HepG2 (cell line): ENCODE measurements around the gene ALG13.

Source experiments
- CBX5 ChIP-seq: sonication (generic); formaldehyde crosslinking; IDR thresholded peaks from 2 replicates; pipeline ENCODE4 v1.4.0; 2020; ENCODE audit warnings: missing genetic modification reagents, borderline replicate concordance
- CTCF ChIP-seq: sonication (generic); formaldehyde crosslinking; IDR thresholded peaks from 2 replicates; pipeline ENCODE4 v1.5.0; 2020; ENCODE audit warnings: mild to moderate bottlenecking, missing genetic modification reagents, moderate library complexity
- EHMT2 ChIP-seq: fragments of 200-600 bp; sonication (generic); IDR thresholded peaks from 2 replicates; pipeline ENCODE4 v1.7.0; 2017; ENCODE audit warnings: antibody characterized with exemption, low read depth, low read length, borderline replicate concordance
- FOXM1 ChIP-seq: sonication (generic); formaldehyde crosslinking; IDR thresholded peaks from 2 replicates; pipeline ENCODE4 v1.5.0; 2020; ENCODE audit warnings: missing genetic modification reagents
- MAX ChIP-seq: IDR thresholded peaks from 2 replicates; pipeline ENCODE4 v1.6.1; 2012; ENCODE audit warnings: inconsistent platforms
- SMAD3 ChIP-seq: sonication (generic); formaldehyde crosslinking; IDR thresholded peaks from 2 replicates; pipeline ENCODE4 v1.4.0; 2020; ENCODE audit warnings: missing genetic modification reagents
- SRY ChIP-seq: sonication (generic); formaldehyde crosslinking; IDR thresholded peaks from 2 replicates; pipeline ENCODE4 v1.8.0; 2022; ENCODE audit warnings: mild to moderate bottlenecking, missing genetic modification reagents
- ZFP41 ChIP-seq: sonication (generic); formaldehyde crosslinking; IDR thresholded peaks from 2 replicates; pipeline ENCODE4 v1.4.0; 2020; ENCODE audit warnings: mild to moderate bottlenecking, missing genetic modification reagents, borderline replicate concordance
- ZNF878 ChIP-seq: sonication (generic); formaldehyde crosslinking; IDR thresholded peaks from 2 replicates; pipeline ENCODE4 v1.8.1; 2023; ENCODE audit warnings: mild to moderate bottlenecking, missing genetic modification reagents, moderate library complexity
- TF ChIP-seq, protein P1 (sequence below): sonication (generic); formaldehyde crosslinking; IDR thresholded peaks from 2 replicates; pipeline ENCODE4 v1.5.1; 2020; ENCODE audit warnings: missing genetic modification reagents, mild to moderate bottlenecking, borderline replicate concordance
- TF ChIP-seq, protein P2 (sequence below): sonication (generic); formaldehyde crosslinking; IDR thresholded peaks from 2 replicates; pipeline ENCODE4 v1.8.0; 2022; ENCODE audit warnings: mild to moderate bottlenecking, missing genetic modification reagents, borderline replicate concordance
- TF ChIP-seq, protein P3 (sequence below), 2 experiments: sonication (generic) in 1 of 2; formaldehyde crosslinking in 1 of 2; IDR thresholded peaks; 2 replicates each; pipeline versions ENCODE4 v1.5.1 to v1.6.1; 2011 to 2020; ENCODE audit warnings: borderline replicate concordance in 1 of 2, low read depth in 1 of 2, low read length in 1 of 2, mild to moderate bottlenecking in 1 of 2, missing genetic modification reagents in 1 of 2, moderate library complexity in 1 of 2
- TF ChIP-seq, protein P4 (sequence below): sonication (generic); formaldehyde crosslinking; IDR thresholded peaks from 2 replicates; pipeline ENCODE4 v1.4.0; 2020; ENCODE audit warnings: missing genetic modification reagents, borderline replicate concordance
- TF ChIP-seq, protein P5 (sequence below): IDR thresholded peaks from 2 replicates; pipeline ENCODE4 v1.6.1; 2016; ENCODE audit warnings: low read depth, borderline replicate concordance

GRCh38 chrX:111719426-111720210 is 38.6 kb downstream of the ALG13 start:
- TF ChIP-seq, protein P1, sequence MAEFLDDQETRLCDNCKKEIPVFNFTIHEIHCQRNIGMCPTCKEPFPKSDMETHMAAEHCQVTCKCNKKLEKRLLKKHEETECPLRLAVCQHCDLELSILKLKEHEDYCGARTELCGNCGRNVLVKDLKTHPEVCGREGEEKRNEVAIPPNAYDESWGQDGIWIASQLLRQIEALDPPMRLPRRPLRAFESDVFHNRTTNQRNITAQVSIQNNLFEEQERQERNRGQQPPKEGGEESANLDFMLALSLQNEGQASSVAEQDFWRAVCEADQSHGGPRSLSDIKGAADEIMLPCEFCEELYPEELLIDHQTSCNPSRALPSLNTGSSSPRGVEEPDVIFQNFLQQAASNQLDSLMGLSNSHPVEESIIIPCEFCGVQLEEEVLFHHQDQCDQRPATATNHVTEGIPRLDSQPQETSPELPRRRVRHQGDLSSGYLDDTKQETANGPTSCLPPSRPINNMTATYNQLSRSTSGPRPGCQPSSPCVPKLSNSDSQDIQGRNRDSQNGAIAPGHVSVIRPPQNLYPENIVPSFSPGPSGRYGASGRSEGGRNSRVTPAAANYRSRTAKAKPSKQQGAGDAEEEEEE (CRISPR knock-in tag) = no peak
- TF ChIP-seq ZNF878 (CRISPR knock-in tag) (no peak), CTCF (CRISPR knock-in tag) (no peak), EHMT2 (no peak), FOXM1 (CRISPR knock-in tag) (no peak), ZFP41 (CRISPR knock-in tag) (no peak), CBX5 (CRISPR knock-in tag) (no peak), MAX (no peak), SRY (CRISPR knock-in tag) (no peak), SMAD3 (CRISPR knock-in tag) (no peak)
- TF ChIP-seq, protein P2, sequence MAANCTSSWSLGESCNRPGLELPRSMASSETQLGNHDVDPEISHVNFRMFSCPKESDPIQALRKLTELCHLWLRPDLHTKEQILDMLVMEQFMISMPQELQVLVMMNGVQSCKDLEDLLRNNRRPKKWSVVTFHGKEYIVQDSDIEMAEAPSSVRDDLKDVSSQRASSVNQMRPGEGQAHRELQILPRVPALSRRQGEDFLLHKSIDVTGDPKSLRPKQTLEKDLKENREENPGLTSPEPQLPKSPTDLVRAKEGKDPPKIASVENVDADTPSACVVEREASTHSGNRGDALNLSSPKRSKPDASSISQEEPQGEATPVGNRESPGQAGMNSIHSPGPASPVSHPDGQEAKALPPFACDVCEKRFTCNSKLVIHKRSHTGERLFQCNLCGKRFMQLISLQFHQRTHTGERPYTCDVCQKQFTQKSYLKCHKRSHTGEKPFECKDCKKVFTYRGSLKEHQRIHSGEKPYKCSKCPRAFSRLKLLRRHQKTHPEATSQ (CRISPR knock-in tag) = no peak
- TF ChIP-seq, protein P3, sequence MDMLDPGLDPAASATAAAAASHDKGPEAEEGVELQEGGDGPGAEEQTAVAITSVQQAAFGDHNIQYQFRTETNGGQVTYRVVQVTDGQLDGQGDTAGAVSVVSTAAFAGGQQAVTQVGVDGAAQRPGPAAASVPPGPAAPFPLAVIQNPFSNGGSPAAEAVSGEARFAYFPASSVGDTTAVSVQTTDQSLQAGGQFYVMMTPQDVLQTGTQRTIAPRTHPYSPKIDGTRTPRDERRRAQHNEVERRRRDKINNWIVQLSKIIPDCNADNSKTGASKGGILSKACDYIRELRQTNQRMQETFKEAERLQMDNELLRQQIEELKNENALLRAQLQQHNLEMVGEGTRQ (IDR thresholded peaks at IDR 0.05; ENCODE audit: low read depth, low read length) = no peak
- TF ChIP-seq, protein P3 (CRISPR knock-in tag; IDR thresholded peaks at IDR 0.05; ENCODE audit: borderline replicate concordance) = no peak
- TF ChIP-seq, protein P4, sequence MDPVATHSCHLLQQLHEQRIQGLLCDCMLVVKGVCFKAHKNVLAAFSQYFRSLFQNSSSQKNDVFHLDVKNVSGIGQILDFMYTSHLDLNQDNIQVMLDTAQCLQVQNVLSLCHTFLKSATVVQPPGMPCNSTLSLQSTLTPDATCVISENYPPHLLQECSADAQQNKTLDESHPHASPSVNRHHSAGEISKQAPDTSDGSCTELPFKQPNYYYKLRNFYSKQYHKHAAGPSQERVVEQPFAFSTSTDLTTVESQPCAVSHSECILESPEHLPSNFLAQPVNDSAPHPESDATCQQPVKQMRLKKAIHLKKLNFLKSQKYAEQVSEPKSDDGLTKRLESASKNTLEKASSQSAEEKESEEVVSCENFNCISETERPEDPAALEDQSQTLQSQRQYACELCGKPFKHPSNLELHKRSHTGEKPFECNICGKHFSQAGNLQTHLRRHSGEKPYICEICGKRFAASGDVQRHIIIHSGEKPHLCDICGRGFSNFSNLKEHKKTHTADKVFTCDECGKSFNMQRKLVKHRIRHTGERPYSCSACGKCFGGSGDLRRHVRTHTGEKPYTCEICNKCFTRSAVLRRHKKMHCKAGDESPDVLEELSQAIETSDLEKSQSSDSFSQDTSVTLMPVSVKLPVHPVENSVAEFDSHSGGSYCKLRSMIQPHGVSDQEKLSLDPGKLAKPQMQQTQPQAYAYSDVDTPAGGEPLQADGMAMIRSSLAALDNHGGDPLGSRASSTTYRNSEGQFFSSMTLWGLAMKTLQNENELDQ = no peak
- TF ChIP-seq, protein P5, sequence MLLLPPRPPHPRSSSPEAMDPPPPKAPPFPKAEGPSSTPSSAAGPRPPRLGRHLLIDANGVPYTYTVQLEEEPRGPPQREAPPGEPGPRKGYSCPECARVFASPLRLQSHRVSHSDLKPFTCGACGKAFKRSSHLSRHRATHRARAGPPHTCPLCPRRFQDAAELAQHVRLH = no peak
